A549 (cell line): ENCODE results near the gene PTBP1. TPM values are rescaled to one million over a fixed set of nuclear protein-coding genes. Genes with fewer than 3 reads are reported as not detected.

Experiments used
- ATAC-seq, 2 experiments: fragments of 200-7000 bp in 1 of 2; fragments of >200 bp in 1 of 2; cut with Nextera tagmentation in 1 of 2; cut with Tn5 transposase in 1 of 2; 3 replicates each; pipeline versions ENCODE4 v1.8.0 to v1.9.1; 2018 to 2020; ENCODE audit warnings: mild to moderate bottlenecking in 1 of 2, moderate library complexity in 1 of 2
- CTCF ChIA-PET: fragments of 300-600 bp; sonication (Branson Sonifier 250); formaldehyde crosslinking; extraction: SDS; loops from one replicate; lab custom pipeline; 2021; ENCODE audit warnings: antibody characterized with exemption, inconsistent platforms; lab: Yijun Ruan, JAX
- POLR2A ChIA-PET: fragments of 350-600 bp; formaldehyde crosslinking; extraction: SDS; loops from one replicate; lab custom pipeline; 2021; ENCODE audit warnings: antibody characterized with exemption, inconsistent platforms; lab: Yijun Ruan, JAX
- DNase-seq, 2 experiments: peaks; one replicate each; pipeline versions ENCODE4 v3.0.0 to v3.0.0-alpha.2; 2011 to 2016; ENCODE audit warnings: low read depth in 1 of 2, low spot score in 1 of 2
- FAIRE-seq: peaks from 2 replicates; lab custom pipeline; 2011; peaks lifted over from hg19 to GRCh38; lab: Jason Lieb, UNC
- H3K27ac ChIP-seq, 2 experiments: fragments of >200 bp; sonication (Bioruptor Twin); formaldehyde crosslinking; 3 replicates each; pipeline ENCODE4 v1.5.1; 2016 to 2017
- H3K4me1 ChIP-seq: fragments of >200 bp; sonication (Bioruptor Twin); formaldehyde crosslinking; 3 replicates; pipeline ENCODE4 v1.6.1; 2016
- H3K4me2 ChIP-seq: fragments of >200 bp; sonication (Bioruptor Twin); formaldehyde crosslinking; 3 replicates; pipeline ENCODE4 v1.6.1; 2016
- H3K4me3 ChIP-seq: fragments of >200 bp; sonication (Bioruptor Twin); formaldehyde crosslinking; 3 replicates; pipeline ENCODE4 v1.5.1; 2016
- H3K9me3 ChIP-seq: fragments of >200 bp; sonication (Bioruptor Twin); formaldehyde crosslinking; 3 replicates; pipeline ENCODE4 v1.6.1; 2016
- BCL3 ChIP-seq: fragments of >200 bp; sonication (Bioruptor Twin); formaldehyde crosslinking; IDR thresholded peaks from 3 replicates; pipeline ENCODE4 v1.6.1; 2016
- BHLHE40 ChIP-seq: IDR thresholded peaks from 2 replicates; pipeline ENCODE4 v1.6.1; 2012; ENCODE audit warnings: low read depth, low read length, inconsistent platforms
- CBX2 ChIP-seq: fragments of 200-600 bp; sonication (generic); IDR thresholded peaks from 2 replicates; pipeline ENCODE4 v1.6.1; 2016; ENCODE audit warnings: low read depth, mild to moderate bottlenecking, borderline replicate concordance
- CBX8 ChIP-seq: fragments of 200-600 bp; sonication (generic); IDR thresholded peaks from 2 replicates; pipeline ENCODE4 v1.6.1; 2016
- CEBPB ChIP-seq, 2 experiments: fragments of >200 bp in 1 of 2; sonication (Bioruptor Twin) in 1 of 2; formaldehyde crosslinking in 1 of 2; IDR thresholded peaks; 2 replicates each; pipeline ENCODE4 v1.6.1; 2012 to 2016
- EHF ChIP-seq: fragments of 250-450 bp; sonication (Bioruptor Pico); IDR thresholded peaks from 2 replicates; pipeline ENCODE4 v1.5.0; 2020; ENCODE audit warnings: mild to moderate bottlenecking
- EHMT2 ChIP-seq: fragments of 200-600 bp; sonication (generic); IDR thresholded peaks from 2 replicates; pipeline ENCODE4 v1.6.1; 2016; ENCODE audit warnings: antibody characterized with exemption, low read depth, mild to moderate bottlenecking, moderate library complexity
- ESRRA ChIP-seq: fragments of 150-350 bp; IDR thresholded peaks from 2 replicates; pipeline ENCODE4 v1.6.1; 2014; ENCODE audit warnings: mild to moderate bottlenecking, low read length, borderline replicate concordance
- FOSB ChIP-seq: fragments of 250-450 bp; sonication (Bioruptor Pico); IDR thresholded peaks from 2 replicates; pipeline ENCODE4 v1.5.0; 2020; ENCODE audit warnings: mild to moderate bottlenecking, moderate library complexity
- FOXS1 ChIP-seq: fragments of 250-450 bp; sonication (Bioruptor Pico); IDR thresholded peaks from 2 replicates; pipeline ENCODE4 v1.5.0; 2020; ENCODE audit warnings: mild to moderate bottlenecking, moderate library complexity
- GATA3 ChIP-seq: IDR thresholded peaks from 2 replicates; pipeline ENCODE4 v1.6.1; 2012; ENCODE audit warnings: borderline replicate concordance
- HEYL ChIP-seq: fragments of 250-450 bp; sonication (Bioruptor Pico); IDR thresholded peaks from 2 replicates; pipeline ENCODE4 v1.8.0; 2021; ENCODE audit warnings: mild to moderate bottlenecking, moderate library complexity
- HOXB5 ChIP-seq: fragments of 250-450 bp; sonication (Bioruptor Pico); IDR thresholded peaks from 2 replicates; pipeline ENCODE4 v1.5.0; 2020; ENCODE audit warnings: mild to moderate bottlenecking, moderate library complexity
- KDM1A ChIP-seq: fragments of 200-600 bp; sonication (generic); IDR thresholded peaks from 2 replicates; pipeline ENCODE4 v1.6.1; 2016; ENCODE audit warnings: low read depth, mild to moderate bottlenecking
- MAFK ChIP-seq: fragments of 450-650 bp; IDR thresholded peaks from 2 replicates; pipeline ENCODE4 v1.6.1; 2014; ENCODE audit not compliant: partially characterized antibody
- MAX ChIP-seq: IDR thresholded peaks from 2 replicates; pipeline ENCODE4 v1.6.1; 2012
- NFE2L2 ChIP-seq: fragments of 150-350 bp; conservative IDR thresholded peaks from 2 replicates; pipeline ENCODE4 v1.6.1; 2014; ENCODE audit warnings: low read length
- PBX3 ChIP-seq: IDR thresholded peaks from 2 replicates; pipeline ENCODE4 v1.6.1; 2012
- POLR2A ChIP-seq: IDR thresholded peaks from 2 replicates; pipeline ENCODE4 v1.6.1; 2012; ENCODE audit warnings: mild to moderate bottlenecking, low read length
- RARB ChIP-seq: fragments of 250-450 bp; sonication (Bioruptor Pico); IDR thresholded peaks from 2 replicates; pipeline ENCODE4 v1.8.0; 2021; ENCODE audit warnings: mild to moderate bottlenecking, moderate library complexity
- RCOR1 ChIP-seq: fragments of 150-350 bp; IDR thresholded peaks from 2 replicates; pipeline ENCODE4 v1.6.1; 2014; ENCODE audit warnings: antibody characterized with exemption, low read length, low read depth
- RNF2 ChIP-seq: fragments of 200-600 bp; sonication (generic); IDR thresholded peaks from 2 replicates; pipeline ENCODE4 v1.6.1; 2016; ENCODE audit warnings: low read depth, mild to moderate bottlenecking, antibody characterized with exemption, moderate library complexity, borderline replicate concordance
- SMC3 ChIP-seq: fragments of >200 bp; sonication (Bioruptor Twin); formaldehyde crosslinking; IDR thresholded peaks from 3 replicates; pipeline ENCODE4 v1.6.1; 2018; ENCODE audit warnings: inconsistent platforms
- SREBF2 ChIP-seq: fragments of 450-650 bp; IDR thresholded peaks from 2 replicates; pipeline ENCODE4 v1.6.1; 2014; ENCODE audit warnings: mild to moderate bottlenecking, moderate library complexity
- ZSCAN20 ChIP-seq: fragments of 250-450 bp; sonication (Bioruptor Pico); IDR thresholded peaks from 2 replicates; pipeline ENCODE4 v1.8.0; 2022; ENCODE audit warnings: mild to moderate bottlenecking, moderate library complexity
- WGBS: methylation state at CpG from one replicate; pipeline ENCODE4 v1.1.6; 2017; ENCODE audit errors: missing lambda C conversion rate; 5-methylcytosine and 5-hydroxymethylcytosine counted together
- polyA plus RNA-seq, 4 experiments: library from polyadenylated mRNA; depleted of rRNA in 3 of 4; stranded (reverse); fragments of >200 nt; fragmentation: RNase III in 1 of 4; extraction: RNeasy Plus Mini Kit Qiagen cat#74134 plus additional on column Dnase treatment in 1 of 4; gene quantifications; 2 replicates in 3 of 4; 3 replicates in 1 of 4; pipeline ENCODE4 v1.2.3, GENCODE V29; 2011 to 2017
- TF ChIP-seq, protein P1 (sequence below): fragments of >200 bp; sonication (Bioruptor Twin); formaldehyde crosslinking; IDR thresholded peaks from 2 replicates; pipeline ENCODE4 v1.6.1; 2016

The PTBP1 gene
- polyA plus RNA-seq, 2 of the 4 experiments (the other 2 are of a cell fraction): 144 to 264 TPM

DNA sequence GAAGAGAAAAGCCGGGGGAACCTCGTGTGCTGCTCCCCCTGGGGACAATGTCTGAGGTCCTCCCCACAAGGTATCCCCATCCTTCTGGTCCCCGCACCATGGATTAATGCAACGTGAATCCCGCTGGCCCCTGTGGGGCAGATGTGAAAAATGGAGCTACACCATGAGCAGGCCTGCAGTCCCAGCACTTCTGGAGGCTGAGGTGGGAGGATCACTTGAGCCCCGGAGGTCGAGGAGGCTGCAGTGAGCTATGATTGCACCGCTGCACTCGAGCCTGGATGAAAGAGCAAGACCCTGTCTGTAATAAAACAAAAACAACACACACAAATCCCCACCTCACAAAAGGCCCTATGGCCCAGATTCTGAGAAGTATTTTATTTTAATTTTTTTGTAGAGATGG lies 61.0 kb downstream of the PTBP1 start:
- 80% methylated on average over 9 of the region's 9 CpGs for WGBS
- ChIA-PET POLR2A (interaction anchor here (0.7 kb wide), 1 partner anchor 49 kb away, joined by 3 read pairs; no protein-coding TSS in a partner anchor), CTCF (interaction anchor here (0.8 to 2.8 kb wide), 4 partner anchors 9 to 65 kb away, joined by 3 to 13 read pairs (median 4); no protein-coding TSS in a partner anchor)
- Histone ChIP-seq H3K4me2 (no peak overlapping the region), H3K4me3 (no peak overlapping the region), H3K27ac (peak overlapping the region in 1 of 2 experiments; percentile 97; a peak in 4 of 6 replicates), H3K9me3 (no peaks in the 10 kb centered on the region), H3K4me1 (peaks cover 19% of the 10 kb centered on the region)
- FAIRE-seq: no peak
- ATAC-seq: no peak
- no peak for DNase-seq
- no peak for TF ChIP-seq ESRRA
- no peak for TF ChIP-seq EHMT2
- TF ChIP-seq HOXB5 (CRISPR knock-in tag): no peak
- TF ChIP-seq KDM1A: no peak
- no peak for TF ChIP-seq PBX3
- TF ChIP-seq RARB (CRISPR knock-in tag): no peak
- no peak for TF ChIP-seq RCOR1
- TF ChIP-seq CEBPB (IDR thresholded peaks at IDR 0.05): no peak
- TF ChIP-seq ZSCAN20 (CRISPR knock-in tag): no peak

GRCh38 chr19:858868-859843 lies 61.9 kb downstream of the PTBP1 start, which contains the start of gene CFD:
CFD (plus strand) TSS chr19:859664; CDS start chr19:859690, 26 bp downstream.
- ChIA-PET POLR2A (no interaction called here), CTCF (interaction anchor here (0.8 to 2.1 kb wide), 4 partner anchors 8 to 64 kb away, joined by 3 to 5 read pairs (median 4); no protein-coding TSS in a partner anchor)
- H3K4me1 ChIP-seq: peaks cover 19% of the 10 kb centered on the region
- H3K4me2 ChIP-seq: peak within 1 kb of the TSS; percentile 76
- H3K9me3 ChIP-seq: no peaks in the 10 kb centered on the region
- peak within 1 kb of the TSS; percentile 87 to 97 for H3K27ac ChIP-seq
- WGBS: 26% methylated on average over 10 of the region's 24 CpGs
- TF ChIP-seq FOSB (CRISPR knock-in tag) (no peak), CEBPB (IDR thresholded peaks at IDR 0.05) (peak; percentile 20 to 65; a peak in 2 of 4 replicates), SMC3 (no peak), EHMT2 (no peak), KDM1A (no peak), POLR2A (peak; percentile 27; the same call in 1 of the 2 replicates), SREBF2 (no peak)
- FAIRE-seq (no peak), DNase-seq (no peak), ATAC-seq (peak; percentile 21 to 37; a peak in 3 of 6 replicates)
- peak within 1 kb of the TSS; percentile 80 for H3K4me3 ChIP-seq

DNA sequence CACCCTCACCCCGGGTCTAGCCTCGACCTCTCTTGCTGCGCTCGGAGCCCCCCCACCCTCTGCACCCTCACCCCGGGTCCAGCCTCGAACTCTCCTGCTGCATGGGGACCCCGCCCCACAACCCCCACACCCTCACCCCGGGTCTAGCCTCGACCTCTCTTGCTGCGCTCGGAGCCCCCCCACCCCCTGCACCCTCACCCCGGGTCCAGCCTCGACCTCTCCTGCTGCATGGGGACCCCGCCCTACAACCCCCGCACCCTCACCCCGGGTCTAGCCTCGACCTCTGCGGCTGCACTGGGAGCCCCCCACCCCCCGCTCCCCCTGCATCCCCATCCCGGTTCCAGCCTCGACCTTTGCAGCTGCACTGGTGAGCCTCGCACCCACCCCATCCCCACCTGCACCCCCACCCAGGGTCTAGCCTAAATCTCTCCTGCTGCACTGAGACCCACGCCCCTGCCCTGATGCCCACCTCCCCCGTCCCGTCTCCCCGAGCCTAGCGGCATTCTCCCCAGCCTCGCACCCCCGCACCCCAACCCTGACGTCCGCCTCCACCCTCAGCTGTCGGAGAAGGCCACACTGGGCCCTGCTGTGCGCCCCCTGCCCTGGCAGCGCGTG lies 64.0 kb downstream of the PTBP1 start:
- CTCF ChIA-PET: interaction anchor here (1.2 kb wide), 1 partner anchor 10 kb away, joined by 3 read pairs; no protein-coding TSS in a partner anchor
- WGBS: 80% methylated on average over 1 of the region's 35 CpGs
- peaks cover 19% of the 10 kb centered on the region for H3K4me1 ChIP-seq
- TF ChIP-seq, protein P1, sequence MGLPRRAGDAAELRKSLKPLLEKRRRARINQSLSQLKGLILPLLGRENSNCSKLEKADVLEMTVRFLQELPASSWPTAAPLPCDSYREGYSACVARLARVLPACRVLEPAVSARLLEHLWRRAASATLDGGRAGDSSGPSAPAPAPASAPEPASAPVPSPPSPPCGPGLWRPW: no peak
- no peak for TF ChIP-seq MAX
- no peak for TF ChIP-seq GATA3
- TF ChIP-seq RARB (CRISPR knock-in tag): no peak
- no peak for TF ChIP-seq CBX2
- no peak for TF ChIP-seq SMC3
- no peak for TF ChIP-seq PBX3
- TF ChIP-seq BCL3: no peak
- no peak for TF ChIP-seq CBX8
- no peak for TF ChIP-seq MAFK
- no peak for TF ChIP-seq RNF2
- no peak for TF ChIP-seq EHF (CRISPR knock-in tag)
- no peak for TF ChIP-seq FOSB (CRISPR knock-in tag)
- TF ChIP-seq HEYL: no peak
- TF ChIP-seq BHLHE40: no peak
- TF ChIP-seq NFE2L2: no peak
- TF ChIP-seq FOXS1 (CRISPR knock-in tag): no peak
- TF ChIP-seq, all 56 proteins: peak for 0
- H3K9me3 ChIP-seq: no peaks in the 10 kb centered on the region
- peak overlapping the region; percentile 80 for H3K4me3 ChIP-seq
- H3K27ac ChIP-seq: peak overlapping the region; percentile 87 to 97
- FAIRE-seq: no peak
- no peak; a peak in 1 of 6 replicates for ATAC-seq
- no peak for DNase-seq
- POLR2A ChIA-PET: no interaction called here
- H3K4me2 ChIP-seq: peak overlapping the region; percentile 76
